GM18511 (cell line): Measurements from ENCODE around the gene UBP1.

Source experiments
- ATAC-seq: cut with Tn5 transposase; IDR thresholded peaks from one replicate; pipeline ENCODE4 v1.9.1; 2021; ENCODE audit warnings: mild to moderate bottlenecking, moderate library complexity; ENCODE audit not compliant: unreplicated experiment

Gene UBP1

DNA sequence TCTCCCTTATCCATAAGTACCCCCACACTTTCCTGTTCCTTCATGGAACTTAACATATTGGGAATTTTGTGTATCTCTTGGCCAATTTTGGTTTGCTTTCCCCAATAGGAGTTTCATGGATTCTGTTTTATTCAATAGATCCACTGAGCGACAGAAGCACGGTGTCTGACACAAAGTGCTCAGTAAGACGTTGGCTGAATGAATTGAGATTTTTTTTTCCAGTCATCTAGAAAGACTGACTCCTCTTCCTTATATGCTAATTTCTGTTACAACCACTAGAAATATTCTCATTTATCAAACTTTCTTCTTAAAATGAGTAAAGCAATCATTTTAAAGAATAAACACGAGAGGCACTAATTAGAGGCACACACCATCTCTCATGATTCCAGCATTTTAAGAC is 48.1 kb downstream of the UBP1 start:
- no peak for ATAC-seq

- no peak for ATAC-seq
These were observed 48.8 kb downstream of the UBP1 start for GRCh38 chr3:33391255-33391995.

- no peak for ATAC-seq
These were observed 50.3 kb downstream of the UBP1 start for GRCh38 chr3:33389908-33390307.

- no peak for ATAC-seq
These were observed 51.7 kb downstream of the UBP1 start for GRCh38 chr3:33388374-33389100.

DNA sequence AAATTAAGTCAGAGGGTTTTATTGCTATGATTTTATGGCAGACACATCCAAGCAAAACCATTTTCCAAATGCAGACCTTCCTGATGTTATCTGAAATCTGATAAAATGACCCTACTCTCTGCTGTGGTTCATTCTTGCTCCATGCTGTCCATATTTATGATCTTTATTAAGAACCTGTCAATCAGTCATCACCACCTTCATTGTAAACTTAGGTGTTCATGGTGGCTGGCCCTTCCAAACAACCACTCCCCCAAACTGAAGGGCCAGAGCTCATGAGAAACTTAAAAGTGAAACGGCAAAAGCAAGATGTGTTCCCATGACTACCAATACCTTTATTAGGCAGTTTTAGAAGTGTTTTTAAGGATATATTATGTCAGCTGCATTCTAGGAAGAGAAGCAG is 53.6 kb downstream of the UBP1 start:
- ATAC-seq: no peak

- no peak for ATAC-seq
These were observed 54.8 kb downstream of the UBP1 start for GRCh38 chr3:33385423-33385822.

DNA sequence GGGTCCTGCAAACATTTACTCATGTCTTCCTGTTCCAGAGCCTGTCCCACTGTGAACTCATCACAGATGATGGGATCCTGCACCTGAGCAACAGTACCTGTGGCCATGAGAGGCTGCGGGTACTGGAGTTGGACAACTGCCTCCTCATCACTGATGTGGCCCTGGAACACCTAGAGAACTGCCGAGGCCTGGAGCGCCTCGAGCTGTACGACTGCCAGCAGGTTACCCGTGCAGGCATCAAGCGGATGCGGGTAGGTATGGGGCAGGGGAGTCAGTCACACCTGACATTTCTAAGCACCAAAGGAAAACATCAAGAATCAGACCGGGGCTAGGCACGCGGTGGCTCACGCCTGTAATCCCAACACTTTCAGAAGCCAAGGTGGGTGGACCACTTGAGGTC is 56.3 kb downstream of the UBP1 start:
- no peak for ATAC-seq

GRCh38 chr3:33380653-33381052 is 59.6 kb downstream of the UBP1 start:
- ATAC-seq: no peak

- ATAC-seq: no peak
These were observed 62.3 kb downstream of the UBP1 start for GRCh38 chr3:33377931-33378330.

DNA sequence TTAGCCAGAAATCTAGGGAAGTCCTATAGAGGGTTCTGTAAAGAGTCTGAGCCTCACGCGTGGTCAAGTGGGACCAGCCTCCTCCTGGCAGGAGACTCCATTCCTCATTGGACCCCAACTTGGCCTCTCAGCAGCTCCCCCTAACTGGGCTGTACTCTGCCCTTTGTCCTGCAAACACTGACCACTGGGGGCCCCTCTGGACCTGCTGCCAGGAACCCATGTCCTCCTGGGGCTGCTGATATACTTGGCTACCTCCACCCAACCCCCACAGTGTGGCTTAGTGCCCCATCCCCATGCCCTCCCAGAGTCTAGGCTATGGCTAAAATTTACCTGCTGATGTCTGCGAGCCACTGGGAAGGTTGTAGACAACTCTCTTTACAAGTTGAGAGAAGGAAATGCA is 62.7 kb downstream of the UBP1 start:
- no peak for ATAC-seq

- no peak for ATAC-seq
These were observed 67.1 kb downstream of the UBP1 start for GRCh38 chr3:33373082-33373437.

DNA sequence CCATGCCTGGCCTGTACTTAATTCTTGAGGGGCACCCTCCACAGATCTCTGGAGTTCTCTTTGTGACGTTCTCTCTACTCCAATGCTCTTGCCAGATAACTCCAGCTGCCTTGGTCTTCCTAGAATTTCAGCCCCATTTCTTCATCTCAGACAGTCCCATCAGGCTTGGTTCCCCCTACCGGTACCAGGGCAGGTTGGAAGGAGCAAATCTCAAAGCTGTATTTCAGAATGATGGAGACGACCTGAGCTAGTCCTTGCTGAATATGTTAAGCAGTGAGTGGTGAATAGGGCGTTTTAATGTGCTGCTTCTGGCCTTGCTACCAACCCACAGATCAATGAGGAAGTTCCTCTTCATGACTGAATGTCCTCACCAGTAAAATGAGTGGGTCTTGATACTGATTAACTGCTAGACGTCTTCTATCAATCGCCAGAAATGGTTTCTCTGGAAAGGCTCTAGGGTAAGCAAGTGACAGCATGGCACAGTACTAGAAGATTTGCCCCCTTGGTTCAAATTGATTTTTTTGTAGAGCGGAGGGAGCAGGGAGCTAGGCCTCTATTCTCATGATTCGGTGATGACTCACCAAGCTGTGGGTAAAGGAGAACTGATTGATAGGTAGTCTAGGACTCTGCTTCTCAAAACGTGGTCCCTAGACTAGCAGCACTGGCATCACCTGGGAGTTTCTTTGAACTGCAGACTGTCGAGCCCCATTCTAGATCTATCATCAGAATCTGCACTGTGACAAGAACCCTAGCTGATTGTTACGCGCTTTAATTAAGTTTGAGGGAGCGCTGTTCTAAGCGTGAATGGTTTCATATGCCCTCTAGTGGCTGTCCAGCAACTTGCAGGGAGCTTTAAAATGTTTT is 67.8 kb downstream of the UBP1 start:
- ATAC-seq: peak; percentile 61

DNA sequence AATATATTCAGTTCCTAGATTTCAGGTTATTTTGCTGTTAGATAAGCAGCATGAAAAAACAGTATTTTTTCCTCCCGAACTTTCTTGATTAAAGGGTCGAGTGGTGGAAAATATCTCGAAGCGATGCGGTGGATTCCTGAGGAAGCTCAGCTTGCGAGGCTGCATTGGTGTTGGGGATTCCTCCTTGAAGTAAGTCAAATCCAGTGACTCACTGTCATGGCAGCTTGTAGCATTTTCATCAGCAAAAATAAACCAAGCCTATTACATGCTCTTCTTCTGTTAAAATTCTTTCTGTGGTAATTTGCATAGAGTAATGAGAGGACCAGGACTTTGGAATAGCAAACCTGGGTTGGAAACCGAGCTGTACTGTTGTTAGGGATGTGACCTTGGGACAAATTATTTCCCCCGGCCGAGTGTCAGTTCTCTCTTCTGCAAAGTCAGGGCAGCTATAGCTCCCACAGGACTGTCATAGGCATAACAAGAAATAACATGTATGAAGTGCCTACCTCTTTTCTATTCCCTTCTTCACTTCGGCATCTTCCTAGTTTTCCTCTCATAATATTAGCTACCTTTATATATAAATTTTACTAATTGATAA is 75.6 kb downstream of the UBP1 start:
- ATAC-seq: no peak

- ATAC-seq: no peak
These were observed 76.1 kb downstream of the UBP1 start for GRCh38 chr3:33364060-33364459.

DNA sequence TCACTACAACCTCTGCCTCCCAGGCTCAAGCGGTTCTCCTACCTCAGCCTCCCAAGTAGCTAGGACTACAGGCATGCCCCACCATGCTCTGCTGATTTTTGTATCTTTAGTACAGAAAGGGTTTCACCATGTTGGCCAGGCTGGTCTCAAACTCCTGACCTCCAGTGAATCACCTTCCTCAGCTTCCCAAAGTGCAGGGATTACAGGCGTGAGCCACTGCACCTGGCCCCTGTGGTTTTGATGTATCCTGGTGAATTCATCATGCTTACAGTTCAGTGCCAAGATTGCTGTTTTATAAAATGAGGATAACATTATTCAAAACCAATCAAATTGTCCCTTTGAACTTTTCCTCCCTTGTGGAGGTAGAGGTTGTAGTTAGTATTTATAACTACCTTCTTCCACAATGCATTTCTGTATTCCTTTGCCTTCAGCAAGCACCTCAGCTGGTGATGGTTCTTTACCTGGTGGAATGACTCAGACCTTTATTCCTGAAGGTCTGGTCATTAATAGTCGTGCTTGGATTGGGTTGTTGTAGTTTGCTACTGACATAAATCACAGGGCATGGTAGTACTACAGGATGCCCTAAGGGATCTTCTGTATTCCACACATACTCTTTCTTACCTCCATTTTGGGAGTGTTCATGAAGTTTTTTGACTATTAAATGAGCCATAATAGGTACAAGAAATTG is 76.9 kb downstream of the UBP1 start:
- ATAC-seq: no peak

DNA sequence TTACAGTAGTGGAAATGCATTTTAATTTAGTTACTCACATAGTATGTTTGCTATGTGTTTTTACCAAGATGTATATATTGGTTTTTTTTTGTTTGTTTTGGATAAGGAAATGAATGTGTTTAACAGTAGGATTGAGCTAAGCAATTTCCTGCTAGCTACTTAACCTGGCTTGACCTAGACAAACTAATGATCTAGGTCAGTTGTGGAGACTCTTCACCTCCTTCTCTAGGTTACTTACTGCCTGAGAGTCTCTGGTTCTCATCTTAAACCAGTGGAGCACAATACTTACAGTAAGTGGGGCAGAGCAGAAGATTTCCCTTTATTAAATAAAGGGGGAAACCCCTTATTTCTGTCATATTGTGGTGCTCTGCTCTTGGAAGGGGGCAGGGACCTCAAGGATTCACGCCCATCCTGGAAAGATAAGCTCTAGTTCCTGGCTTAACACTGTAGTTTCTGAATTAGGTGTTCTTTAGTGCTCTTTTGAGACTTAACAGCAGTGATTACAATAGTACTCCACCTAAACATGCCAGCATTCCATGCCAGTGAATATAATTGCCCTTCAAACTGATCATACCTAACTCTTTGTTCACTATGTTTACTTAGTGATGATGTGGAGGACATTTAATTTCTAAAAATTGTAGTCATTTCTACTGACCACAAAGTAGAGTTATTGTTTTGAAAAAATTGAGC is 79.9 kb downstream of the UBP1 start:
- ATAC-seq: no peak

GRCh38 chr3:33358172-33358781 is 81.9 kb downstream of the UBP1 start:
- ATAC-seq: no peak

DNA sequence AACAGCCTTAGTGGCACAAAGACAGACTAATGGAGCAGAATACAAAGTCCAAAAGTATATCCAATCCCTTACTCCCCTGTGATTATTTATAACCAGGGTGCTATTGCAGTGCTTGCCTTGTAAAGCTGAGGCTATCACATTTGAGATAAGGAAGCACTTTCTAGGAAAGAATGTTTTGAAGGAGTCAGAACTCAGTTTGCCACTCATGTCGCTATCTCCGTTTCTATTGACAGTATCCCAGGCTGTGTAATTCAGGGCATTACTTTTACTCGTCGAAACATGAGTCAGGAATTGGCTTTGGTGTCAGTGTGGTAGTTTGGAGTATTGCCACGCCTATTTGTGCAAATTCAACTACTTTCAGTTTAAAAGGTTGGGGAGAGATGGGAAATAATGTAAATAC is 84.6 kb downstream of the UBP1 start:
- no peak for ATAC-seq

- no peak for ATAC-seq
These were observed 100.4 kb downstream of the UBP1 start for GRCh38 chr3:33339758-33340157.
